Colonic mucosa (tissue), 4 donors: ENCODE measurements around the gene TMEM138. TPM values are rescaled to one million over a fixed set of nuclear protein-coding genes. Genes with fewer than 3 reads are reported as not detected.
"Not testable (repeated sequence)": the region's sequence is repeated elsewhere in the genome, so short reads cannot be mapped to it uniquely, and the experiment has no call there.

Experiments
- DNase-seq: peaks from one replicate; pipeline ENCODE4 v3.0.0-alpha.2; 2020
- H3K27ac ChIP-seq: fragments of 200-600 bp; one replicate; pipeline ENCODE4 v1.8.0; 2021
- H3K27me3 ChIP-seq: fragments of 200-600 bp; one replicate; pipeline ENCODE4 v1.8.0; 2021
- H3K36me3 ChIP-seq: fragments of 200-600 bp; one replicate; pipeline ENCODE4 v1.8.0; 2021
- H3K4me1 ChIP-seq: fragments of 200-600 bp; one replicate; pipeline ENCODE4 v1.8.0; 2021; ENCODE audit warnings: mild to moderate bottlenecking
- H3K4me3 ChIP-seq: fragments of 200-600 bp; one replicate; pipeline ENCODE4 v1.8.0; 2021
- H3K9ac ChIP-seq, 2 donors: one replicate each; pipeline ENCODE4 v1.7.0; 2013; ENCODE audit warnings: control low read depth in 2 of 2, low read depth in 2 of 2, low read length in 2 of 2
- H3K9me3 ChIP-seq: fragments of 200-600 bp; one replicate; pipeline ENCODE4 v1.8.0; 2021
- intact Hi-C: fragments of 100-400 bp; cut with DNase I; formaldehyde crosslinking; loops from one replicate; pipeline ENCODE4 v1.14.1; 2022
- total RNA-seq, 2 donors: library from RNA; stranded (reverse); fragmentation: NEBNext Ultra II Directional in 1 of 2; extraction: Animal tissue kit (Norgen Biotek cat#: 25700) in 1 of 2; gene quantifications; one replicate each; pipeline ENCODE4 v1.2.1, GENCODE V29; 2021
- TF ChIP-seq, protein P1 (sequence below): fragments of 200-600 bp; IDR thresholded peaks from one replicate; pipeline ENCODE4 v1.8.0; 2022; ENCODE audit warnings: antibody characterized with exemption, mild to moderate bottlenecking
- donor health status: healthy.
- donor health status: DM: no; HTN: no; CAD: no.
- donor health status: DM: no; HTN: no; CAD: no.

TMEM138 gene
- total RNA-seq, 2 donors from 2014 or later: 27.4 to 37.7 TPM

DNA sequence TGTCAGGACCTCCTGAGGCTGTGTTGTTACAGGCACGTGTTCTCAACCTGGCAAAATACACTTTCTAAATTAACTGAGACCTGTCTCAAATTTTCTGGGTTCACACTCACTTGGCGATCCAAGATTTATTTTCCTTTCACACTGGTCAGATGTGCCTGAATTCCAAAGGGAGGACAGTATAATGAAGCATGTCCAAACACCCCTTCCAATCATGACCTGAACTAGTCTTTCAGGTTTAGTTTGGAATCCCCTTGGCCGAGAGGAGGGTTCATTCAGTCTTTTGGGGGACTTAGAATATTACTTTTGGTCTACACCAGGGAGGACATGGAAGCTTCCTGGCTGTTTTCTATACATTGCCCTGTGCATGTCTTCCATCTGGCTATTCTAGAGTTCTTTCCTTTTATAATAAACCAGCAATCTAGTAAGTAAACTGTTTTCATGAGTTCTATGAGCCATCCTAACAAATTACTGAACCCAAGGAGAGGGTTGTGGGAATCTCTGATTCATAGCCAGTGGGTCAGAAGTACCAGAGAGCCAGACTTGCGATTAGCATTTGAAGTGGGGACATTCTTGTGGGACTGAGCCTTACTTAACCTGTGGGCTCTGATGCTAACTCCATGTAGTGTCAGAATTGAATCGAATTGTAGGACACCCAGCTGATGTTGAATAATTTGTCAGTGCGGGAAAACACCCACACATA, 15.4 kb downstream of the TMEM138 start:
- TF ChIP-seq, protein P1, sequence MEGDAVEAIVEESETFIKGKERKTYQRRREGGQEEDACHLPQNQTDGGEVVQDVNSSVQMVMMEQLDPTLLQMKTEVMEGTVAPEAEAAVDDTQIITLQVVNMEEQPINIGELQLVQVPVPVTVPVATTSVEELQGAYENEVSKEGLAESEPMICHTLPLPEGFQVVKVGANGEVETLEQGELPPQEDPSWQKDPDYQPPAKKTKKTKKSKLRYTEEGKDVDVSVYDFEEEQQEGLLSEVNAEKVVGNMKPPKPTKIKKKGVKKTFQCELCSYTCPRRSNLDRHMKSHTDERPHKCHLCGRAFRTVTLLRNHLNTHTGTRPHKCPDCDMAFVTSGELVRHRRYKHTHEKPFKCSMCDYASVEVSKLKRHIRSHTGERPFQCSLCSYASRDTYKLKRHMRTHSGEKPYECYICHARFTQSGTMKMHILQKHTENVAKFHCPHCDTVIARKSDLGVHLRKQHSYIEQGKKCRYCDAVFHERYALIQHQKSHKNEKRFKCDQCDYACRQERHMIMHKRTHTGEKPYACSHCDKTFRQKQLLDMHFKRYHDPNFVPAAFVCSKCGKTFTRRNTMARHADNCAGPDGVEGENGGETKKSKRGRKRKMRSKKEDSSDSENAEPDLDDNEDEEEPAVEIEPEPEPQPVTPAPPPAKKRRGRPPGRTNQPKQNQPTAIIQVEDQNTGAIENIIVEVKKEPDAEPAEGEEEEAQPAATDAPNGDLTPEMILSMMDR: no peak
- no peaks in the 10 kb centered on the region for H3K27me3 ChIP-seq
- H3K27ac ChIP-seq: no peak overlapping the region
- DNase-seq: no peak
- intact Hi-C loops: no loop called here
- no peaks in the 10 kb centered on the region for H3K4me1 ChIP-seq
- H3K9me3 ChIP-seq: no peaks in the 10 kb centered on the region
- H3K4me3 ChIP-seq: no peak overlapping the region
- H3K9ac ChIP-seq: no peak overlapping the region
- H3K36me3 ChIP-seq: no peaks in the 10 kb centered on the region

DNA sequence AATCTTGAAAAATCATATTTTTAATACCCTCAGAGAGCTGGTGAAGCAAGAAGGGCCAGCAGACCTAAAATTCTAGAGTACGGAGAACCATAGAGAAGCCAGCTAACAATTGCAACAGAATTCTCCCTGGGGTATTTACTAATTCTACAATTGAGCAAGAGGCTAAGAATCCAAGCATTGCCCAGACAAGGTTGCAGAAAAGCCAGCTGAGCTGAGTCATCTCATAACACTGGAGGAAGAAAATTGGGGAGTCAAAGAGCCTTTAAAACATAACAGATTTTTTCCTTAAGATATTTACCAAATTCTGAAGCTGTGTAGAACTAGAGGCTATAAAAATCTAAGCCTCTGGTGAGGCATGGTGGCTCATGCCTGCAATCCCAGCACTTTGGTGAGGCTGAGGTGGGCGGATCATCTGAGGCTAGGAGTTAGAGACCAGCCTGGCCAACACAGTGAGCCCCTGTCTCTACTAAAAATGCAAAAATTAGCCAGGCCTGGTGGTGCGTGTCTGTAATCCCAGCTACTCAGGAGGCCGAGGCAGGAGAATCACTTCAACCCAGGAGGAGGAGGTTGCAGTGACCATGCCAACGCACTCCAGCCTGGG, 16.6 kb downstream of the TMEM138 start:
- Histone ChIP-seq H3K4me3 (no peak overlapping the region), H3K27ac (no peak overlapping the region), H3K36me3 (no peaks in the 10 kb centered on the region), H3K9ac (no peak overlapping the region), H3K27me3 (no peaks in the 10 kb centered on the region), H3K9me3 (no peaks in the 10 kb centered on the region), H3K4me1 (no peaks in the 10 kb centered on the region)
- intact Hi-C loops: no loop called here
- TF ChIP-seq, protein P1: no peak
- no peak for DNase-seq

DNA sequence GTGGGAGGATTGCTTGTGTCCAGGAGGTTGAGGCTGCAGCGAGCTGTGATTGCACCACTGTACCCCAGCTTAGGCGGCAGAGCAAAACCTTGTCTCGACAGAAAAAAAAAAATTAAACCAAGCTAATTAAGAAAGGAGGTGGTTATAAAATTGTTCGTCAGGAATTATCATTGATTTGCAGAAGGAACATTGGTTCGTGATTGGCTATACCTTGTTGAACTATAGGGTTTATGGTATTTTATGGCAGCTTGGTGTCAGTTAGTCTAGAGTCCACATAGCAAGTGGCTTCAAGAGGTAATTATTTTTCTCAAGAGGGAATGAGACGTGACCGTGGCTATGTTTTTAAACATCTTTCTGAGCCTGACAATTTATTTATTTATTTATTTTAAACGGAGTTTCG, 18.7 kb downstream of the TMEM138 start:
- intact Hi-C loops: loop anchor here (10.0 kb wide), 1 partner anchor 126 kb away; no protein-coding TSS in a partner anchor
- Histone ChIP-seq H3K9ac (no peak overlapping the region), H3K4me3 (no peak overlapping the region), H3K27ac (no peak overlapping the region), H3K36me3 (no peaks in the 10 kb centered on the region), H3K9me3 (no peaks in the 10 kb centered on the region), H3K4me1 (no peaks in the 10 kb centered on the region), H3K27me3 (no peaks in the 10 kb centered on the region)
- TF ChIP-seq, protein P1: no peak
- DNase-seq: no peak

DNA sequence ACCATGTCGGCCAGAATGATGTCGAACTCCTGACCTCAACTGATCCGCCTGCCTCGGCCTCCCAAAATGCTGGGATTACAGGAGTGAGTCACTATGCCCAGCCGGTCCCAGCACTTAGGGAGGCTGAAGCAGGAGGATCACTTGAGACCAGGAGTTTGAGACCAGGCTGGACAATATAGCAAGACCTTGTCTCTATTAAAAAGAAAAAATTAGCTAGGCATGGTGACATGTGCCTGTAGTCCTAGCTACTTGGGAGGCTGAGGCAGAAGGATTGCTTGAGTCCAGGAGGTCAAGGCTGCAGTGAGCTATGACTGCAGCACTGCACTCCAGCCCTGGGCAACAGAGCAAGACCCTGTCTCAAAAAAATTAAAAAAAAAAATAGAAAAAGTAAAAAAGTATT, 21.7 kb downstream of the TMEM138 start:
- H3K4me1 ChIP-seq, H3K27me3 ChIP-seq, H3K4me3 ChIP-seq, H3K36me3 ChIP-seq, H3K27ac ChIP-seq, H3K9me3 ChIP-seq, DNase-seq, H3K9ac ChIP-seq: not testable (repeated sequence)
- intact Hi-C loops: loop anchor here (10.0 kb wide), 1 partner anchor 129 kb away; no protein-coding TSS in a partner anchor

DNA sequence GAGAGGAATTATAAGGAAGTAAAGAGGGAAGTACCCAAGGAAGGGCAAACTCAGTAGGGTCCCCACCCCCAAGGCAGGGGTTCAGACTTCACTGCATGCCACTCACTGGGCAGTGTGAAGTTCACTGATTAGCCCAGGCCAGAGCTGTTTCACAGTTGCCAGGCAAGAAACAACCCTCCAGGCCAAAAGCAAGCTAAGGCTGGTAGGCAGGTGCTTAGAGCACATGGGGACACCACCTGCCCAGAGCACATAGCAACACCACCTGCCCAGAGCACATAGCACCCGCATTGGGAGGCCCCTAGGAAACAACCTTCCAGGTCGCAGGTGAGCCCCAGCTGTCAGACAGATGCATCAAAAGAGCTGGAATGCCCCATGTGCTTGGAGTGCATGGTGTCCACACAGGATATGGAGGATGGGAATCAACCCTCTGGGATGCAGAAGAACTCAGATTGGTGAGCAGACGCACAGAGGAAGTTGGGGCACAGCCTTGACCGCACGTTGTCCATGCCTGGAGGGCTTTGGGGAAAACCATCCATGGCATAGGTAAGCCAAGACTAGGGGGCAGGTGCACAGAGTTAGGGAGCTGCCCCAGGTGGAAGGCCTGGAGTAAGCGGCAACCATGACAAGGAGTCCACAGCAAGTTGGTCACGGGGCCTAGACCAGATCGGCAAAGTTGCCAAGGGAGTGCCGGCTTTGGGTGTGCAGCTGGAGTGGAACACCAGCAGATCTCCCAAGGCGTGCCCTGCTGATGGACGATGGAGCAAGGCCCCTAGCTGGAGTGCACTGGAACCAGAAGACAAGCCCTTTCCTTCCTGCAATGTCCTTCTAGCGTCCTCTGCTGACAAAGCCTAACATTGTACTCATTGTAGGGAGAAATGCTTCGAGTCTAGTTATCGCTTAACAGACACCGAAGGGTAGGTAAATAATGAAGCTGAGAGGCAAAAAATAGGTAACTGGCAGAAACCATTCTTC, 22.4 kb downstream of the TMEM138 start:
- no peaks in the 10 kb centered on the region for H3K36me3 ChIP-seq
- intact Hi-C loops: loop anchor here (1.0 to 10.0 kb wide), 2 partner anchors 48 to 130 kb away; no protein-coding TSS in a partner anchor
- TF ChIP-seq, protein P1: no peak
- no peak for DNase-seq
- no peak overlapping the region for H3K27ac ChIP-seq
- no peaks in the 10 kb centered on the region for H3K9me3 ChIP-seq
- H3K4me3 ChIP-seq: no peak overlapping the region
- H3K4me1 ChIP-seq: no peaks in the 10 kb centered on the region
- peak overlapping the region in 1 of 2 donors; percentile 23 for H3K9ac ChIP-seq
- H3K27me3 ChIP-seq: no peaks in the 10 kb centered on the region
